Body of pancreas (tissue), 4 donors: ENCODE data around the gene CTTNBP2.

ENCODE experiments used
- POLR2A ChIP-seq, 3 donors: fragments of 450-650 bp; IDR thresholded peaks; one replicate each; pipeline ENCODE4 v1.6.1; 2016; ENCODE audit warnings: antibody characterized with exemption in 3 of 3, mild to moderate bottlenecking in 2 of 3
- TF ChIP-seq, protein P1 (sequence below), 7 experiments: fragments of 450-650 bp in 4 of 7; fragments of 200-600 bp in 3 of 7; sonication (generic) in 3 of 7; IDR thresholded peaks; one replicate each; pipeline ENCODE4 v1.5.1; 2016 to 2019; ENCODE audit warnings: antibody characterized with exemption in 7 of 7

DNA sequence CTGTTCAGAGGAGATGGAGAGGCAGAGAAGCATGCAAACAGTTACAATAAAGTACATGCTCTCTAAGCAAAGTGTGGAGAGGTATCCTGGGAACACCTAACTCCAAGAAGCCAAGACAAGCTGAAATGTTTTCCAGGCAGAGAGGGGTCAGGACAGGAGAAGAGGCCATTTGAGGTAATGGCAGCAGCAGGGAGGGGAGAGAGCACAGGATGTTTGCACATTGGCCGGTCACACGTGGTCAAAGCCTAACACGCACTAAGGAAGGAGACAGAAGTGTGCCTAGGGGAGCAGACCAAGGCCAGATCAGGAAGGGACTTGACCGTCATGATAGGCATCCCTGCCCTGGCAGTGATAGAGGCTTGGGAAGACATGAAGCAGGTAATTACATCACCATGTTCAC lies 101.5 kb downstream of the CTTNBP2 start:
- no peak for TF ChIP-seq POLR2A (IDR thresholded peaks at IDR 0.05)
- TF ChIP-seq, protein P1, sequence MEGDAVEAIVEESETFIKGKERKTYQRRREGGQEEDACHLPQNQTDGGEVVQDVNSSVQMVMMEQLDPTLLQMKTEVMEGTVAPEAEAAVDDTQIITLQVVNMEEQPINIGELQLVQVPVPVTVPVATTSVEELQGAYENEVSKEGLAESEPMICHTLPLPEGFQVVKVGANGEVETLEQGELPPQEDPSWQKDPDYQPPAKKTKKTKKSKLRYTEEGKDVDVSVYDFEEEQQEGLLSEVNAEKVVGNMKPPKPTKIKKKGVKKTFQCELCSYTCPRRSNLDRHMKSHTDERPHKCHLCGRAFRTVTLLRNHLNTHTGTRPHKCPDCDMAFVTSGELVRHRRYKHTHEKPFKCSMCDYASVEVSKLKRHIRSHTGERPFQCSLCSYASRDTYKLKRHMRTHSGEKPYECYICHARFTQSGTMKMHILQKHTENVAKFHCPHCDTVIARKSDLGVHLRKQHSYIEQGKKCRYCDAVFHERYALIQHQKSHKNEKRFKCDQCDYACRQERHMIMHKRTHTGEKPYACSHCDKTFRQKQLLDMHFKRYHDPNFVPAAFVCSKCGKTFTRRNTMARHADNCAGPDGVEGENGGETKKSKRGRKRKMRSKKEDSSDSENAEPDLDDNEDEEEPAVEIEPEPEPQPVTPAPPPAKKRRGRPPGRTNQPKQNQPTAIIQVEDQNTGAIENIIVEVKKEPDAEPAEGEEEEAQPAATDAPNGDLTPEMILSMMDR (IDR thresholded peaks at IDR 0.05): no peak
